SH-SY5Y (cell line): ENCODE data around the gene ACSL6.

Experiments
- GATA2 ChIP-seq: IDR thresholded peaks from 2 replicates; pipeline ENCODE4 v1.6.1; 2011; ENCODE audit warnings: mild to moderate bottlenecking, low read depth, low read length
- GATA3 ChIP-seq: IDR thresholded peaks from 2 replicates; pipeline ENCODE4 v1.6.1; 2011; ENCODE audit warnings: low read depth, mild to moderate bottlenecking, low read length, moderate library complexity

GRCh38 chr5:131994533-131995226 is 16.8 kb downstream of the ACSL6 start:
- TF ChIP-seq GATA2 (no peak), GATA3 (no peak)
